M059J (cell line): ENCODE measurements around the gene SLC9A8. TPM values are rescaled to one million over a fixed set of nuclear protein-coding genes. Genes with fewer than 3 reads are reported as not detected.
"Not testable (repeated sequence)": the region's sequence is repeated elsewhere in the genome, so short reads cannot be mapped to it uniquely, and the experiment has no call there.

Source experiments
- DNase-seq: peaks from one replicate; pipeline ENCODE4 v3.0.0-alpha.2; 2012; ENCODE audit warnings: low read depth
- total RNA-seq: library from RNA; depleted of rRNA; stranded (reverse); fragments of >200 nt; shearing (Covaris generic); gene quantifications from 2 replicates; pipeline ENCODE4 v1.2.3, GENCODE V29; 2014

SLC9A8 gene
- total RNA-seq, 1 experiment from 2014 or later = 9.0 TPM

GRCh38 chr20:49893242-49894072 is 80.8 kb downstream of the SLC9A8 start:
- DNase-seq = no peak

- no peak for DNase-seq
Measured at GRCh38 chr20:49894073-49894470, 81.4 kb downstream of the SLC9A8 start.

GRCh38 chr20:49895474-49896093 is 83.0 kb downstream of the SLC9A8 start:
- DNase-seq = not testable (repeated sequence)

- DNase-seq = no peak
Measured at GRCh38 chr20:49896204-49896603, 83.6 kb downstream of the SLC9A8 start.

DNA sequence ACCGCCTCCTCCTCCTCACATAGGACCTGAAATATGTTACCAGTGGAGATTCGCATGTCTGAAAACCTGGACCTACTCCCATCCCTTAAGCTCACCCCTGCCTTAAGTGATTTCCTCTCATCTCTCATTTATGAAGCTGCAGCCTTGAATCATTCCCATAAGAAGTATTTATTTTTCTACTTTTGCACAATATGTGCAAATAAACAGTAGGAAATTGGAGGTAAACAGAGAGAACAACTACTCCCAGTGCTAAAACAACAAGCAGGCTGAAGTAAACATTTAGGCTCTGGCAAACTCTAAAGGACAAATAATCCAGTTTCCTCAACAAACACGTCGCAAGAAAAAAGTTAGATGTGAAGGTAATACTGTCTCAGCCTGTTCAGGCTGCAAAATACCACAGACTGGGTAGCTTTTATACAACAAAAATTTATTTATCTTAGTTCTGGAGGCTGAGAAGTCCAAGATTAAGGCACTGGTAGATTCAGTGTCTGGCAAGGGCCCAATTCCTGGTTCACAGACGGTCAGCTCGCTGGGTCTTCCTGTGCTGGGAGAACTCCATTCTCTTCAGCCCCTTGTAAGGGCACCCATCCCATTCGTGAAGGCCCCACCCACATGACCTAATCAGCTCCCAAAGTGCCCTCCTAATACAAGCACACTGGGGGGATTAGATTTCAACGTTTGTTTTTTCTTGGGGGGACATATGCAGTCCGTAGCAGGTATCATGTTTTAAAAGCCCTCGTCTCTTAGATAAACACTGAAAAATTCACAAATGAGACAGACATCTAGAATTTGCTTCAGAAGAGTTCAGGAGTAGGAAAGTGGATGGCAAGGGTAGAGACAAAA is 87.1 kb downstream of the SLC9A8 start:
- DNase-seq = no peak

GRCh38 chr20:49901588-49901987 is 89.0 kb downstream of the SLC9A8 start:
- DNase-seq = no peak

DNA sequence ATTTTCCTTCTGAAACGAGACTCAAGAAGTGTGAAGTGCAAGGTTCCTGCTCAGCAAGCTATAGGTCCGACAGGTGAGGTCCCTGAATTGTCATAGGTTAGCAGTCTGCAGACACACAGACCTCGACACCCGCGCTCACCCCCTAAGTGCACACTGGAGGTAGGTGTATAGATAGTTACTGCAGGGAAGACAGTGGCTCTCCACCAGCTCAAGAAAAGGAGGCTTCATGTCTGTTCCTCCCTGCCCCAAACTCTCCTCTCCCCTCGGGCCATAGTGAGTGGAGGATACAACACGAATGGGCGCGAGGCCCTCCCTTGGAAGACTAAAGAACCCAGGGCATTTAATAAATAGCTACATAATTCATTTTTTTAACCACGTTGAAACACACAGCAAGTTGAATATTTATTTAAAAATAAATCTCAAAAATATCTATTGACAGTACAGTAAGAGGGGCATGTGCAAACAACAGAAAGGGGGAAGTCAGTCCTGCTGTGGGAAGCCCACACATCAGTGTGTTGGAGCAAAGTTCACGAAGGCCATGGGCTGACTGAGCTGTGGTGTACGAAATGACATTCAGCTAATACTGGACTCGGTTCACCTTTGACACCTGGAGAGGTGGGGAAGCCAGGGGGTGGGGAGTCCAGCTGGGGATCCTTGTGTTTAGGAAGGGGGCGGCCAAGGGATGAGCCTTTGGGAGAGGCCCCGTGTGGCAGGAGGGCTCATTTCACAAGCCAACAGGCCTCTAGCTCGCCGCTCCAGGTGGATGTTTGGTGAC is 92.0 kb downstream of the SLC9A8 start:
- no peak for DNase-seq

DNA sequence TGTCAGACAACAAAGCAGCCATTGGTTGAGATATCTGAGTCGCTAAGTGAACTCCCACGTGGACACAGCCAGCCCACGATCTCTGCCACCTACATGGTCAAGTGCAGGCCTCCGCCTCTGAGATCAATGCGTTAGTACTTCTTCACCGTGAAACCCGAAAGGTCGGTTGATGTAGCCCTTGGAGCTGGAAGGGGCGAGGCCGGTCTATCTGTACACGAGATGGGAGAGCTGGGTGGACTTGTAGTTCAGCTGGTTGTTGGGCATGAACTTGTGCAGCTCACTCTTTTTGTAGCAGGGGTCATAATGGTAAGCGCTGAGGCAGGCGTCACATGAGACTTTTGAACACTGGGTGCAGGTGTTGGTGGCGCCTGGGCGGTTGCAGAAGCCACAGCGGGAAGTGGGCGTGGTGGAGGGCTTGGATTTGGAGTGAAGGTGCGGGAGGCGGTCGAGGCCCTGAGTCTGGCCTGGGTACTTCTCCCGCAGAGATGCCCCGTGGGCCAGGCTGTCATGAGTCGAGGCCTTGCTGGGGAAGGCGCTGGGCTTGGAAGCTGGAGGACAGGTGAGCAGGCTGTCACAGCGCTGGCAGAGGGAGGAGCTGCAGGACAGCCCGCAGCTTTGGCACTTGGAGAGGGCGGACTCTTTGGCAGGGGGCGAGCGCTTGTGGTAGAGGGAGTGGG is 92.9 kb downstream of the SLC9A8 start:
- DNase-seq = no peak

DNA sequence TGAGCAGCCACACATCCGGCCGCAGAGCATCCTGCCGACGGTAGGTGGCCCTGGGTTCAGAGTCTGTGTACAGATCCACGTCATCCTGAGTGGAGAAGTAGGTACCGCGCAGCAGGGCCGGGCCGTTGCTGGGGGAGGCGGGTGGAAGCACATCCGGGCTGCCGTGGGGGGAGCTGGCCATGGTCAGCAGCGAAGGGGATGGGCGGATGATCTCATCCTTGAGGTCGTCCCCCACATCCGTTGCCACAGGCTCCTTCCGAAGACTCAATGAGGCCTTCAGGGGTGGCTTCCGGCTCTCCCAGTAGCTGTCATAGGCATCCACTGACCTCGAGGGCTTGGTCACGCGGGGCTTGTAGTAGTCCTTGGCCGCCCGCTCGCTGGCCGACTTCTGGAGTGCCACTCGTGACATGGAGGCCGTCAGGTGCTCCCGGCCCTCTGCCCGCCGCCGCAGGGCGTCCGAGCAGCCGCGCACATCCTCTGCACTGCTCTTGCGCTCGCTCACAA is 93.5 kb downstream of the SLC9A8 start:
- no peak for DNase-seq

DNA sequence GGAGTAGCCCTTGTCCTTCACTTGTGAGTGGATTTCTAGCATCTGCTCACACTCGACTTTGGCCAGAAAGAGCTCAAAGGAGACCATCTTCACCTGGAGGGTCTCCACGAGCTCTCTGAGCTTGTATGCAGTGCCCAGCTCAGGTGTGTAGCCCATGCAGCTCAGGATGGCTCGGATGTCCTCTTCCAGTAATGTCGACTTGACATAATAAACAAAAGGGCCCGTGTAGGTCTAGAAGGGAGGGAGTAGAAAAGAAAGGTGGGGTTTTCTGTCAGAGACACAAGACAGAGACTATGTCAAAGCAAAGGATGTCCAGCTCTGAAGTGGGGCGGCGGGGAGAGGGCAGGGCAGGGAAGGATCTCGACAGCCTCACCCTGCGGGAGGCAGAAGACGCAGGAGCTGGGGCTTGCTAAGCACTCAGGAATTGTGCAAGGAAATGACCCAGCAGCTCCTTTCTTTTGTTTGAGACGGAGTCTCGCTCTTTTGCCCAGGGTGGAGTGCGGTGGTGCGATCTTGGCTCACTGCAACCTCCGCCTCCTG is 94.1 kb downstream of the SLC9A8 start:
- DNase-seq = no peak

GRCh38 chr20:49907405-49908257 is 95.0 kb downstream of the SLC9A8 start:
- DNase-seq = no peak

DNA sequence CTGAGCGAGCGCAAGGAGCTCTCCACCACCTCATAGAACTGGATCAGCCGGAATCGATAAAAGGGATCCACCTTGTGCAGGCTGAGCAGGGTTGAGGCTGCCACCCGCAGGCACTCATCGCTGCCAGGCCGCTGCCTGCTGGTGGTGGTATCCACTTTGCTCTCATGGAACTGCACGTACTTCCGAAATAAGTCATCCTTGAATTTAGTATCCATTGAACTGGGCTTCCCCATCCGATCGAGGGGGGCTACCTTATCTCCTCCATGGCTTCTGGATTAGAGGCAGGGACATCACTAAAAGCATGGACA is 95.6 kb downstream of the SLC9A8 start:
- DNase-seq = no peak

DNA sequence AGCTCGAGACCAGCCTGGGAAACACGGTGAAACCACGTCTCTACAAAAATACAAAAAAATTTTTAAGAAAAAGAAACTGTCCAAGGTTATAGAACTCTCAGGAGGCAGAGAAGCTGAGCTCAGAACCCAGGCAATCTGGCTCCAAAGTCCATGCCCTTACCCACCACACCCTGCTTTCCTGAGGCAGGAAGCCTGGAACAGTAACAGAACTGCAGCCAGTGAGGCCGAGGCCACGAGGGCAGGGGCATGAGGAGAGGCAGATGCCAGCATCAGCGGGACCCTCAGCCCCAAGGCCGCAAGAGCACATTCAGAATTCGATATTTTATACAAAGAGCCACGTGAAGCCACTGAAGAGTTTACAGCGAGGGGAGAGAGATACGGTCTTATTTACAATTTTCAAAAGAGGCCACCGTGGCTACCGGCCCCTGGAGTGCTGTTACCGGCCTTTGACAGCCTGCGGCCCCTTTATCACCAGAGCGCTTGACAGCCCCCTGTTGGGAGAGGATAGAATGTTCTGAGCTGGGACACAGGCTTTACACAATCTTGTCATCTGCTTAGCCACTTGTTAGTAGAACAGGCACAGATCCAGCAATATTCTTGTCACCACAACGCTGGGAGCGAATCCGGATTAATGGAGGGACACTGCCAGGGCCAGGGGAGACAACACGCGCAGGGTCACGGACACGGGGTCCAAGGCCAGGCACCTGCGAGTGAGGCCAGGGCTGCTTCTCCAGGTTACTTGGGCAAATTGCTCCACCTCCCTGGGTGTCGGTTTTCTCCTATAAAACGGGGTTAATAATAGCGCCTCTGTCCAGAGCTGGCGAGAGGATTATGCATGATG is 97.1 kb downstream of the SLC9A8 start:
- no peak for DNase-seq

DNA sequence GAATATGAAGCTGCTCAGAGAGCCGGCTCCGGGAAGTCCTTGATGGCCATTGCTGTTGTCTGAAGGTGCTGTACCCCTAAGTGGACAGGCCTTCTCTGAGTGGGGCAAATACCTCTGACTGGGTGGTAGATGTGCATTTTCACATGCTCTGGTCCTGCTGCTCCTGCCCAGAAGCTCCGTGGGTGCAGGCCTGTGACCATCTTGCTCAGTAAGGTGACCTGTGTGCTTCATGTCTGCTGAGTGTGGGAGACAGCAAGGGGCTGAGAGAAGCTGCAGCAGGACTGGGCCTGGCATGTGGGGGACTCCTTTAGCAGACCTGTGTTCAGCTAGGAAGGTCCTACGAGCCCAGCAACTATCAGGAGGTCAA is 97.7 kb downstream of the SLC9A8 start:
- no peak for DNase-seq

- DNase-seq = no peak
Measured at GRCh38 chr20:49913399-49914047, 100.9 kb downstream of the SLC9A8 start.

GRCh38 chr20:49914310-49915117 is 101.9 kb downstream of the SLC9A8 start:
- peak; percentile 46 for DNase-seq

DNA sequence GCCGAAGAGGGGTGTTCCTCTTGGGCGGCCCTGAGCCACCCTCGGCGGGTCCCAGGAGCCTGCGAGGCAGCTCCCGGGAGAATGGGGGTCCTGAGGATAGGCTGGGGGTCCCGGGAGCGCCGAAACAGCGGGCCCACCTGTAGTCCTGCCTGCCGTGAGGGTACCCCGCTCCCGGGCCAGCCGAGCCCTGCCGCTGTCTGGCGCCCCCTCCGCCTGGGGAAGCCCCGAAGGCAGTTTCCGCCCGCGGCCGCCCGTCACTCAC is 102.4 kb downstream of the SLC9A8 start:
- DNase-seq = no peak
